HUES64 (cell line): ENCODE data around the gene TBX2.
A peak's percentile ranks its signal among the peaks of the same experiment; 100 is the strongest.
"Not testable (repeated sequence)": the region's sequence is repeated elsewhere in the genome, so short reads cannot be mapped to it uniquely, and the experiment has no call there.

Source experiments
- H3K27ac ChIP-seq: 2 replicates; pipeline ENCODE4 v1.7.0; 2013; ENCODE audit warnings: low read depth, low read length, inconsistent platforms
- H3K27me3 ChIP-seq: 2 replicates; pipeline ENCODE4 v1.6.1; 2013; ENCODE audit warnings: mild to moderate bottlenecking, low read length; ENCODE audit not compliant: insufficient read depth
- H3K36me3 ChIP-seq: 2 replicates; pipeline ENCODE4 v1.6.1; 2013; ENCODE audit warnings: mild to moderate bottlenecking, low read length; ENCODE audit not compliant: insufficient read depth
- H3K4me1 ChIP-seq: 2 replicates; pipeline ENCODE4 v1.6.1; 2013; ENCODE audit warnings: mild to moderate bottlenecking, low read length, moderate library complexity; ENCODE audit not compliant: insufficient read depth
- H3K4me3 ChIP-seq: 2 replicates; pipeline ENCODE4 v1.5.1; 2013; ENCODE audit warnings: mild to moderate bottlenecking, low read length, moderate library complexity
- H3K9ac ChIP-seq: 2 replicates; pipeline ENCODE4 v1.6.1; 2013; ENCODE audit warnings: mild to moderate bottlenecking, low read depth, low read length
- H3K9me3 ChIP-seq: 2 replicates; pipeline ENCODE4 v1.6.1; 2013; ENCODE audit warnings: low read depth, low read length; ENCODE audit not compliant: insufficient read depth
- WGBS: fragments of 150-250, 120-280 bp; methylation state at CpG from one replicate; pipeline ENCODE4 v1.1.7; 2013; ENCODE audit warnings: missing lambda C conversion rate; 5-methylcytosine and 5-hydroxymethylcytosine counted together

TBX2 gene

DNA sequence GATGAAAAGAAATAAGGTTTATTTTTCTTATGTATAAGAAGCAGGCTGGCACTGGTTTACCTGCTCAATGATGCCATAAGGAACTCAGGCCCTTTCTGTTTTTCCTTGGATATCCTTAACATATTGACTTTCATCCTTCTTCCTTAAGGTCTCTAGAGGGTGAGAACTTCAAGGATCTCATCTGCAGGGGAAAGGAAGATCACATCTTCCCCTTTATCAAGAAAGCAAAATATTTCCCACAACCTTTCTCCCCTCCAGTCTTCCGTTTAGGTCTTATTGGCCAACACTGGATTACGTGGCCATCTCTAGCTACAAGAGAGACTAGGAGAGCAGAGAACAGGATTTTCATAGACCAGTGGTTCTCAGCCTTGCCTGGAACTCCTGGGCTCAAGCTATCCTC is 48.4 kb downstream of the TBX2 start:
- H3K4me1 ChIP-seq = no peaks in the 10 kb centered on the region
- 83% methylated on average over 2 of the region's 2 CpGs for WGBS
- H3K9ac ChIP-seq = no peak overlapping the region
- no peak overlapping the region for H3K4me3 ChIP-seq
- H3K27me3 ChIP-seq = peaks cover 79% of the 10 kb centered on the region
- H3K9me3 ChIP-seq = no peaks in the 10 kb centered on the region
- no peaks in the 10 kb centered on the region for H3K36me3 ChIP-seq
- no peak overlapping the region for H3K27ac ChIP-seq

DNA sequence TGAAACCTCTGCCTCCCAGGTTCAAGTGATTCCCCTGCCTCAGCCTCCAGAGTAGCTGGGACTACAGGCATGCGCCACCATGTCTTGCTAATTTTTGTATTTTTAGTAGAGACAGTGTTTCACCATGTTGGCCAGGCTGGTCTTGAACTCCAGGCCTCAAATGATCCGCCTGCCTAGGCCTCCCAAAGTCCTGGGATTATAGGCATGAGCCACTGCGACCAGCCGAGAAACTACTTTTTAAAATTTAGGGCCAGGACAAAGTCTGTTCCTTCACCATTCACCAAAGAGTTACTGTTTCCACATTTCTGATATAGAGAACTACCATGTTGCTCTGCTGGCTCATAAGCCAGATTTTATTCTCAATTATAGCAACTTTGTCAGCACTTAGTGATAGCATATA is 49.5 kb downstream of the TBX2 start:
- WGBS = 83% methylated on average over 4 of the region's 4 CpGs
- not testable (repeated sequence) for H3K36me3 ChIP-seq, H3K4me3 ChIP-seq

DNA sequence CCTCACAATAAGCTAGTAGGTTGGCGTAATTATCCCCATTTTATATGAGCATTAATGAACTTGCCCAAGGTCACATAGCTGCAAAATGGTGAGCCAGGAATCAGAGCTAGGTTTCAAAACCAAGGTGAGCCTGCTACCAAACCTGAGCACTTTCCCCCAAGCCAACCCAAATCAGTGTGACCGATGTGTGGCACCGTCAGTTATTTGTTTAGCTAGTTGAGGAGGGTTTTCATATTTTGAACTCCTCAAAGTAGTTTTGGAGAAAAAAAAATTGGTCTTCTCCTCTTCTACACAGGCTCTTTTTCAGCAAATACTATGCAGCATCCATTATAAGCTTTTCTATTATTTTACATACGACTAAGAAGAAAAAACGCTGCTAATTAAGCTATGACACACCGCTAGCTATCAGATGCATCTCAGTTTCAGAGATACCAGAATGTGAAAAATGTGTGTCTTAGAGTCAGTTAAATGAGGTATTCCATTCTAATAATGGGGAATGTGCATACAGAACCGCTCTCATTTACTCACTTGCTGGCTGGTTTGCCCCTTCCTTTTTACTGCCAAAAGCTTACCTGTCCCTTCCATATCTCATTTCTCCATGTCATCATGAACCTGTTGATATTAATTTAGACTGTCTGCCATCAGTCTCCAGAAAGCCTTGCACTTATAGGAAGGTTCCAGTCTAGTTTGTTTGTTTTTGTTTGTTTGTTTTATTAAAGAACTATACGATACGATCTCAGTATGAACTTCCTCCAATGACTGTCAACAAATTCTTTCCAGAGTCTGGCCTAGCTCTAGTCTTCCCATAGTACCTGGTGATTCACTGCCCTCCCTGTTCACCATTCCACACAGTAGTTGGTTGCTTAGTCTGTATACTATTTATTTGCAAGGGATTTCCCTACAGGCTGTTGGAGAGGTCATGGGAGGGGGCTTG is 50.3 kb downstream of the TBX2 start:
- peaks cover 95% of the 10 kb centered on the region for H3K27me3 ChIP-seq
- H3K4me3 ChIP-seq = no peak overlapping the region
- H3K27ac ChIP-seq = no peak overlapping the region
- H3K4me1 ChIP-seq = no peaks in the 10 kb centered on the region
- H3K9me3 ChIP-seq = no peaks in the 10 kb centered on the region
- no peak overlapping the region for H3K9ac ChIP-seq
- no peaks in the 10 kb centered on the region for H3K36me3 ChIP-seq
- WGBS = 90% methylated on average over 7 of the region's 9 CpGs

More for the DNA sequence above, 49.5 kb downstream of the TBX2 start:
- H3K4me1 ChIP-seq, H3K27ac ChIP-seq, H3K9me3 ChIP-seq, H3K9ac ChIP-seq: not testable (repeated sequence)
- peaks cover 88% of the 10 kb centered on the region for H3K27me3 ChIP-seq

DNA sequence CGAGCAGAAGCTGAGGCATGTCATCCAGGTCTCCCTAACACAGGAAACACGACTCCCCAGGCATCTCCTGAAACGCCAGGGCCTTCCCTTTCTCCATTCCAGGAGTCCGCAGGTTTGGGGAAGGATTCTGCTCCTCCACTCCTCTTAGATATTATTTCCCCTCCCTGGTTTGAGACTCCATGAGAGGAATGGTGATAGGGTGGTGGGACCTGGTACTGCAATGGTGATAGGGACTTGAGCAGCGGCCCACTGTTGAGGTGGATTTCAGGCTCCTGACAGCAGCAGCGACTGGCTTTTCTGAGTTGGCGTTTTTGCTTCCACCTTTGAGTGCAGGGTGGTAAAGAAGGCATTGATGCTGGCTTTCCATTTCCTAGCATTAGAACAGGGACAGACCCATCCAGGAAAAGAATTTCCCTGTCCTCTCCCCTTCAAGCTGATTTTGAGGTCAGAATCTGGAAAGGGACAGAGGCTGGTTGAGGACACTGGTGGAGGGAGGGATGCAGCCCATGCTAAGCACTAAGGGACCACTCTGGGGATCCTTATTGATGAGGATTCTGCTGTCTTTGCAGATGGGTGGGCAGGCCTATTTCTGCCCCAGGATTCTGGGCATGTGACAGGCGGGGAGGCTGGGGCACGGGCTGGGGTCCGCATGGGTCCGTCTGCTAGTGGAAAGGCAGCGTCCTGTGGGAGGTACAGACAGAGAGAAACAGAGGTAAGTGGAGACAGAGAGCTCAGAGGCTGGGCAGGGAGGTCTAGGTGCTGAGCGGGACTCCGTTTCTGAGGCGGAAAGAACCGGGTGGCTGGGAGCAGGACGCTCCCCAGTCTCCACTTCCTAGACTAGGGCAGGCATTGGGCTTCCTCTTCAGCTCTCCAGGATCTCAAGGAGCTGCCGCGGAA is 51.2 kb downstream of the TBX2 start:
- WGBS = 26% methylated on average over 19 of the region's 19 CpGs
- H3K4me3 ChIP-seq = peak overlapping the region; percentile 46; the same call in 1 of the 2 replicates
- H3K27me3 ChIP-seq = peaks cover 100% of the 10 kb centered on the region
- H3K27ac ChIP-seq = no peak overlapping the region
- no peak overlapping the region for H3K9ac ChIP-seq
- no peaks in the 10 kb centered on the region for H3K36me3 ChIP-seq
- H3K9me3 ChIP-seq = no peaks in the 10 kb centered on the region
- no peaks in the 10 kb centered on the region for H3K4me1 ChIP-seq

DNA sequence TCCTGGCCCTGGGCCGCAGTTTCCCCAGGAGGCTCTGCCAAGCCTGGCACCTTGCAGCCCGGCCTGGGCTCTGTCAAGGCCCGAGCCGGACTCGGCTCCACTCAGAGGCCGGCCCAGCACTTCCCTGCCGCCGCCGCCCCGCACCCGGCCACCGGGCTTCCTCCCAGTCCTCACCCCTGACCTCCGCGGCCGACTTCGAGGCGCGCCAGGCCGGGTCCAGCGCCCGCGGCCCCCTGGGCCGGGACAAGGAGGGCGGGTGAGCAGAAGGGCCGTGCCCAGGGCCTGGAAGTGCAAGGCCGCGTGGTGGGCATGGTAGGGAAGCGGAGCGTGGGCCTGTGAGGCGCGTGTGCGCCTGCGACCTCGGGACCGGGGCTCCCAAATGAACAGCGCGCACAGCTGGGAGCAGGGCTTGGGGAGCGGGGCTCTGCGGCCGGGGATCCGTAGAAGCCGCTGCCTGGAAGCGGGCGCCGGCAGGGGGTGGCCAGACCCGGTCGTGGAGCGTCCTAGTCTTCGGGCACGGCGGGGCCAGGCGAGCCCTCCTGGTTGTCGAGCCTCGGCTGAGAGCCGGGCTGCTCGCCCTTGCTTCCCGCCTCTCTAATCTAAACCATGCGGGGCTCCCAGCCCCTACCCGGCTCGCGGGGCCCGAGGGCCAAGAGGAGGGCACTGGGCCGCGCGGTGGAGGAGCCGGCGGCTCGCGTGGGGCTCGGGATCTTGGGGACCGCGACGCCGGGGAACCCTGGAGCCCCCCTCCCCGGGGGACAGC is 52.1 kb downstream of the TBX2 start:
- Histone ChIP-seq H3K4me3 (peak overlapping the region; percentile 46), H3K27ac (no peak overlapping the region), H3K4me1 (no peaks in the 10 kb centered on the region), H3K36me3 (no peaks in the 10 kb centered on the region), H3K9me3 (no peaks in the 10 kb centered on the region), H3K9ac (no peak overlapping the region), H3K27me3 (peaks cover 100% of the 10 kb centered on the region)
- 1% methylated on average over 75 of the region's 75 CpGs for WGBS

DNA sequence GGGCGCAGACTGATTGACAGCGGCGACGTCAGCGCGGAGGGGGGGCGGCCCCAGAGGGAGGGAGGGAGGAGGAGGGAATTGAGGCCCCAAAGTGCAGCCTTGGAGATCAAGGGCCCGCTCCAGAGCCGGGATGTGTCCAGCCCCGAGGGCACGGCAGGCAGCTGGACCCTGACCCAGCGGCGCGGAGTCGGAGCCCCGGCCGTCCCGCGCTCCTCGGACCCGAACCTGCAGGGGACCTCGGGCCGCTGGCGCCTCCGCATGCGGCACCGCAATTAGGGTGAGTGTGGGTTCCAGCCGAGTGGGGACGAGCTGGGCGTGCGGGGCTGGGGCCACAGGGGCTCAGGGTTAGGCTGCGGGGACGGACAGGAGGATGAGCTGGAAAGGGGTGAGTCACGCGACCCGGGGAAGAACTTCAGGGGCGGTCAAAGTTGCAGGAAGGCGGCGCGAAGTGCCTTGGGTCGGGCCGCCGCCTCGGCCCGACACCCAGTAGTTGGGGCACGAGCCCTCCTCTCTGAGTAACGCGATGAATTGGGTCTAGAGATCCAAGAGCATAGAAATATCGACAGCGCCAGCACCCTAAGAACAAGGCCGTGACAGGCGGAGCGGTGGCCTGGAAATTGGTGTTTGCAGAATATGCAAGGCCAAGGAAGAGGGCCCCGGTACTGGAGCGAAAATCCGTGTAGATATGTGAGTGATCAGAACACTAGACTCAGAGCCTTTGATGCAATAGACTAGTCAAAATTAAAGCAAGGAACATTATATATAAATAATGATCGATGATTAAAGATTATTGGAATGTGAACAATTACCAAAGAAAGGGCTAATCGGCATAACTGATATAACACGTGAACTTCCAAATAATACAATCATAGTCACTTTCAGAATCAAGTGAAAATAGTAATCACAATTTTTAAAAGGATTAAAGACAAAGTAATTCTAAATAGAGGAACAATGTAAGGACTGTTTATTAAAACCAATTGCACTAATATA is 53.0 kb downstream of the TBX2 start, which contains the start of gene TBX4:
Gene TBX4 (plus strand): TSS at position 122 of the 990 bp plus-strand sequence. CDS start 4,069 bp downstream, outside the sequence.
- H3K36me3 ChIP-seq = no peaks in the 10 kb centered on the region
- 1% methylated on average over 56 of the region's 59 CpGs for WGBS
- no peak within 1 kb of the TSS for H3K27ac ChIP-seq
- no peaks in the 10 kb centered on the region for H3K9me3 ChIP-seq
- peak within 1 kb of the TSS; percentile 46 for H3K4me3 ChIP-seq
- H3K27me3 ChIP-seq = peaks cover 100% of the 10 kb centered on the region
- H3K9ac ChIP-seq = no peak within 1 kb of the TSS
- no peaks in the 10 kb centered on the region for H3K4me1 ChIP-seq

DNA sequence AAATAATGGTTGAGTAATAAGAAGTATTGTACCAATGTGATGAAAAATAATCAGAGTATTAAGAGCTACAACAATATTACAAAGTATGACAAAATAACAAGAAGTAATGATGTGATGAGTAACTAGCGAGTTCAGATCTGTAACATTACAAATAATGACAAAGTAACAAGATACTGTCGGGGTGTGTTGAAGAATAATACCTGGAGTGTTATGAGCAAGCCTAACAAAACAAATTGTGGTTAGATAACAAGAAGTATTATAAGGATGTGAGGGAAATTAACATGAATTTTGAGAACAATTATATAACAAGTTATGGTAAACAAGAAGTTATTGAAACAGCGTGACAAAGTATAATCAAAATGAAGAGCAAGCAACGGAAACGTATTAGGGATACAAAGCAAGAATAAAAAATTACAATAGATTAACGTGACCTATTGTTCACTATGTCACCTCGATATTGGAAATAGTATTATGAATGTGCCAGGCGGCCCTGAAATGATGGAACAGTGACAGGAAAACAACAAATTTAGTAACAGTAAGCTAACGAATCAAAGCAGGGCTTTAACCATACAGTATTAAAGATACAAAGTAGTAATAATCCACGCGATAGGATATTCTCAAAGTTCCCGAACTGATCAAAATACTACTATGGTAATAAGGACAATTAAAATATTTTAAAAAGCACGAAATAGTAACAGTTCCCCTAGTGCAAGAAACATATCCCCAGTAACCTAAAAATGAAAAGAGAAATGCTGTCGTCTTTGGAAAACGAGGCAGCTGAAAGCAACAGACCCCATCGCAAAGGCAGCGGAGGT is 54.1 kb downstream of the TBX2 start:
- no peak overlapping the region for H3K9ac ChIP-seq
- WGBS = 7% methylated on average over 7 of the region's 17 CpGs
- H3K27me3 ChIP-seq = peaks cover 100% of the 10 kb centered on the region
- no peak overlapping the region for H3K4me3 ChIP-seq
- H3K9me3 ChIP-seq = no peaks in the 10 kb centered on the region
- no peaks in the 10 kb centered on the region for H3K36me3 ChIP-seq
- no peaks in the 10 kb centered on the region for H3K4me1 ChIP-seq
- no peak overlapping the region for H3K27ac ChIP-seq

DNA sequence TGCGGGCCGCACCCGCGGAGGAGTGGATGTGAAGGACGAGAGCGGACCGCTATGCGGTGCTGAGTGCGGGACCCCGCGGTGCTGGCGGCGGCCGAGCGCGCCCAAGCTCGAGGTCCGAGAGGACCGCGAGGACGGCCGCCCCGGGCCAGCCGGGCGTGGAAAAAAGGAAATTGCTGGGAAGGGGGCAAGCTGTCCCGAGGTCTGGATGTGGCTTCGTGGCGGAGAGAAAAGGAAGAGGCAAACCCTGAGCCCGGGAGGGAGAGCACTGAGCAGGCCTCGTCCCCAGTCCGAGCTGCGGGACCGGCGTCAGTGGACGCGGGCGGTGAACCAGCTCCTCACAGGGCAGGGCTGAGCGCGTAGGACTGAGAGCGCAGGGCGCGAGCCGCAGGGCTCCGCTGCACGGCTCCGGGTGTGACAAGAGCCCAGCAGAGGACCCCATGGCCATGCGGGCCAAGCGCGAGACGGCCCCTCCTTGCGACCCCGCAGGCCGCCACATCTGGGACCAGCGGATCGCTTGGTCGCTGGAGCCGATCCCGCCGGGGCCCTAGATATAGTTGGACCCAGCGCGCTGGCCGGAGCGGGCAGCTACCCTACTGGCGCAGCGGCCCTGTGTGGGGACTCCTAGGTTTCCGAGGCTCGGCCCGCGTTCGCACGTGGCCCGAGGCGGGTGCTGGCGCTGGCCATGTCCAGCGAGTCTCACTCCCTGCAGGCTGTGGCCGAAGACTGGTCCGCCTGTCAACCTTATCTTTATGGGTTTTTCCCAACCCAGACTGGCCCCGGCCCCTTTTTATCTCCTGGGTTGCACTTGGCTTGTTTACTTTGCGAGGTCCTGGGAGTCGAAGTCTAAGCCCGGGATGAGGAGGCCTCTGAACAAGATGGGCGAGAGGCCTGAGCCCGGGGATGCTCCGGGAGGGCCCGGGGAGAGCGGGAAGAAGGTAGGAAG is 55.0 kb downstream of the TBX2 start:
- Histone ChIP-seq H3K9me3 (no peaks in the 10 kb centered on the region), H3K4me3 (no peak overlapping the region), H3K27ac (no peak overlapping the region), H3K36me3 (no peaks in the 10 kb centered on the region), H3K27me3 (peaks cover 100% of the 10 kb centered on the region), H3K9ac (no peak overlapping the region), H3K4me1 (no peaks in the 10 kb centered on the region)
- WGBS = 3% methylated on average over 86 of the region's 86 CpGs
